BE2C (cell line): Measurements from ENCODE around the gene NAE1.

Experiments used
- DNase-seq: peaks from one replicate; pipeline ENCODE4 v3.0.0-alpha.2; 2020
- H3K27me3 ChIP-seq: fragments of 250-450 bp; sonication (Bioruptor Pico); 2 replicates; pipeline ENCODE4 v1.5.1; 2020; ENCODE audit warnings: mild to moderate bottlenecking
- H3K36me3 ChIP-seq: fragments of 250-450 bp; sonication (Bioruptor Pico); 2 replicates; pipeline ENCODE4 v1.5.1; 2020; ENCODE audit warnings: mild to moderate bottlenecking
- H3K4me1 ChIP-seq: fragments of 250-450 bp; sonication (Bioruptor Pico); 2 replicates; pipeline ENCODE4 v1.5.1; 2020
- H3K4me3 ChIP-seq: 2 replicates; pipeline ENCODE4 v1.5.1; 2011; ENCODE audit warnings: low read depth, low read length
- H3K9me3 ChIP-seq: fragments of 250-450 bp; sonication (Bioruptor Pico); 2 replicates; pipeline ENCODE4 v1.5.1; 2020
- CTCF ChIP-seq: IDR thresholded peaks from 2 replicates; pipeline ENCODE4 v1.5.1; 2012; ENCODE audit warnings: mild to moderate bottlenecking, low read depth, low read length

Gene NAE1

DNA sequence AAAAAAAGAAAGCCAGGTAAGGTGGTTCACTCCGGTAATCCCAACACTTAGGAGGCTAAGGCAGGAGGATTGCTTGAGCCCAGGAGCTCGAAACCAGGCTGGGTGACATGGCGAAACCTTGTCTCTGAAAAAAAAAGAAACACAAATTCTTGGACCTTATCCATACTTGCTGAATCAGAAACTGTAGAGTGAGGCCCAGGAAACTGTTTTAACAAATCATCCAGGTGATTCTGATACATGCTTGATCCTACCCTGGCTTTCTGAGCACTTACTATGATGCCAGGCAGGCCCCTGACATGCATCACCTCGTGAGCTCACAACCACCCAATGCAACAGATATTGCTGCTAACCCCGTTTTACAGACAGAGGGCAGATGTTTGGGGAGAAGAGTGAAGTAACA lies 4.0 kb upstream of the NAE1 start:
- no peaks in the 10 kb centered on the region for H3K27me3 ChIP-seq
- no peaks in the 10 kb centered on the region for H3K36me3 ChIP-seq
- no peak for DNase-seq
- H3K4me1 ChIP-seq, result no peaks in the 10 kb centered on the region
- H3K4me3 ChIP-seq, result no peak overlapping the region
- H3K9me3 ChIP-seq, result no peaks in the 10 kb centered on the region
- TF ChIP-seq CTCF, result no peak

GRCh38 chr16:66832661-66833305 lies 2.0 kb upstream of the NAE1 start:
- no peak for TF ChIP-seq CTCF
- peaks cover 3% of the 10 kb centered on the region for H3K4me1 ChIP-seq
- no peaks in the 10 kb centered on the region for H3K27me3 ChIP-seq
- DNase-seq, result no peak
- no peaks in the 10 kb centered on the region for H3K9me3 ChIP-seq
- peaks cover 4% of the 10 kb centered on the region for H3K36me3 ChIP-seq
- H3K4me3 ChIP-seq, result no peak overlapping the region

- TF ChIP-seq CTCF, result no peak
- Histone ChIP-seq H3K4me3 (no peak overlapping the region), H3K27me3 (no peaks in the 10 kb centered on the region), H3K4me1 (peaks cover 3% of the 10 kb centered on the region), H3K9me3 (no peaks in the 10 kb centered on the region), H3K36me3 (peaks cover 6% of the 10 kb centered on the region)
- DNase-seq, result no peak
Measured at GRCh38 chr16:66832190-66832589, 1.4 kb upstream of the NAE1 start.

- Histone ChIP-seq H3K4me3 (no peak overlapping the region), H3K36me3 (peaks cover 69% of the 10 kb centered on the region)
- DNase-seq, result no peak
Measured at GRCh38 chr16:66824006-66824405, 6.8 kb downstream of the NAE1 start.

GRCh38 chr16:66814734-66815133 lies 16.0 kb downstream of the NAE1 start:
- Histone ChIP-seq H3K27me3 (no peaks in the 10 kb centered on the region), H3K4me3 (no peak overlapping the region), H3K36me3 (peaks cover 54% of the 10 kb centered on the region), H3K4me1 (peaks cover 12% of the 10 kb centered on the region), H3K9me3 (no peaks in the 10 kb centered on the region)
- TF ChIP-seq CTCF, result no peak
- DNase-seq, result no peak

More at GRCh38 chr16:66824006-66824405, 6.8 kb downstream of the NAE1 start:
- no peaks in the 10 kb centered on the region for H3K9me3 ChIP-seq
- no peak for TF ChIP-seq CTCF
- H3K27me3 ChIP-seq, result no peaks in the 10 kb centered on the region
- no peaks in the 10 kb centered on the region for H3K4me1 ChIP-seq

DNA sequence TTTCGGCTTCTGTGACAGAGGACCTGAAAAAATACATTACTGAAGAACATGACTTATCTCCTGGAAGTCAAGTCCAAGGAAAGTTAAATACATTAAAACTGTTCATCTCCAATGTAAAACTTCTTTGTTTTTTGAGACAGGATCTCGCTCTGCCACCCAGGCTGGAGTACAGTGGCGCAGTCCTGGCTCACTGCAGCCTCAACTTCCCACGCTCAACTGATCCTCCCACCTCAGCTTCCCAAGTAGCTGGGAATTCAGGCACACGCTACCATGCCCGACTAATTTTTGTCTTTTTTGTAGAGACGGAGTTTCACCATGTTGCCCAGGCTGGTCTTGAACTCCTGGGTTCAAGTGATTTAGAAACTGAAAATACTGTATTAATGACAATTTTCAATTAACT lies 19.7 kb downstream of the NAE1 start:
- DNase-seq, result no peak
- H3K4me3 ChIP-seq, result no peak overlapping the region
- TF ChIP-seq CTCF, result no peak
- H3K4me1 ChIP-seq, result peaks cover 13% of the 10 kb centered on the region
- peaks cover 54% of the 10 kb centered on the region for H3K36me3 ChIP-seq
- H3K9me3 ChIP-seq, result no peaks in the 10 kb centered on the region
- no peaks in the 10 kb centered on the region for H3K27me3 ChIP-seq
